Measurements from ENCODE around the gene ATN1.

DNA sequence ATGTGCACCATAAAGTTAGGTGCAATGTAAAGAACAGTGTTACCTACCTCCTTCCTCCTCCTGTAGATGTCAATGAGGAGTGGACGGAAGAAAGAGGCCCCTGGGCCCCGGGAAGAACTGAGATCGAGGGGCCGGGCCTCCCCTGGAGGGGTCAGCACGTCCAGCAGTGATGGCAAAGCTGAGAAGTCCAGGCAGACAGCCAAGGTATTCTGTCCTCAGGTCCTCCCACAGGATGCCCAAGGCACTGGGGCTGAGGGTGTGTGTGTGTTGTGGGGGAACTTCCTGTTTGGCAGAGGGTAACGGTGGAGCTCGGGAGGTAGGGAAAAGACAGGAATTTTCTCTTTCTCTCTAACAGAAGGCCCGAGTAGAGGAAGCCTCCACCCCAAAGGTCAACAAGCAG, 6.4 kb downstream of the ATN1 start:
- no peak for TF ChIP-seq SIN3A (conservative IDR thresholded peaks at IDR 0.05 in 1 of 2, IDR thresholded peaks at IDR 0.05 in 1 of 2; ENCODE audit: low read depth in 1 of 2, low read length in 2 of 2)
- TF ChIP-seq CTCF (IDR thresholded peaks at IDR 0.05; ENCODE audit: control extremely low read depth in 1 of 3, insufficient read depth in 1 of 3, low read depth in 1 of 3, low read length in 3 of 3), result no peak
- no peak for TF ChIP-seq EP300 (IDR thresholded peaks at IDR 0.05; ENCODE audit: borderline replicate concordance in 1 of 2, low read depth in 2 of 2, low read length in 2 of 2)
- no peak for TF ChIP-seq POLR2A (IDR thresholded peaks at IDR 0.05; ENCODE audit: control extremely low read depth in 1 of 2, low read depth in 2 of 2, low read length in 2 of 2)
- no peak for TF ChIP-seq RFX5 (IDR thresholded peaks at IDR 0.05; ENCODE audit: borderline replicate concordance, low read depth, low read length)
- TF ChIP-seq TAF1 (IDR thresholded peaks at IDR 0.05; ENCODE audit: low read depth, low read length), result no peak
- TF ChIP-seq, protein P1, sequence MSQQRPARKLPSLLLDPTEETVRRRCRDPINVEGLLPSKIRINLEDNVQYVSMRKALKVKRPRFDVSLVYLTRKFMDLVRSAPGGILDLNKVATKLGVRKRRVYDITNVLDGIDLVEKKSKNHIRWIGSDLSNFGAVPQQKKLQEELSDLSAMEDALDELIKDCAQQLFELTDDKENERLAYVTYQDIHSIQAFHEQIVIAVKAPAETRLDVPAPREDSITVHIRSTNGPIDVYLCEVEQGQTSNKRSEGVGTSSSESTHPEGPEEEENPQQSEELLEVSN (IDR thresholded peaks at IDR 0.05), result no peak
- TF ChIP-seq, protein P2, sequence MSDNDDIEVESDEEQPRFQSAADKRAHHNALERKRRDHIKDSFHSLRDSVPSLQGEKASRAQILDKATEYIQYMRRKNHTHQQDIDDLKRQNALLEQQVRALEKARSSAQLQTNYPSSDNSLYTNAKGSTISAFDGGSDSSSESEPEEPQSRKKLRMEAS (IDR thresholded peaks at IDR 0.05), result no peak

Measured in H1 (cell line).